H1 (cell line): ENCODE data around the gene ELP5. TPM values are rescaled to one million over a fixed set of nuclear protein-coding genes. Genes with fewer than 3 reads are reported as not detected.

ENCODE experiments used
- CTCF ChIA-PET: fragments of 300-600 bp; sonication (Branson Sonifier 250); formaldehyde crosslinking; loops from one replicate; lab custom pipeline; 2021; ENCODE audit not compliant: partially characterized antibody; lab: Charles Lee
- POLR2A ChIA-PET: fragments of 300-600 bp; sonication (Branson Sonifier 250); formaldehyde crosslinking; loops from one replicate; lab custom pipeline; 2021; ENCODE audit warnings: inconsistent platforms; ENCODE audit not compliant: partially characterized antibody; lab: Charles Lee
- DNase-seq, 2 experiments: peaks; one replicate each; pipeline versions ENCODE4 v3.0.0 to v3.0.0-alpha.2; 2010 to 2022; ENCODE audit warnings: low spot score in 2 of 2, low read depth in 1 of 2, mixed read lengths in 1 of 2
- FAIRE-seq: peaks from 2 replicates; lab custom pipeline; 2011; peaks lifted over from hg19 to GRCh38; lab: Jason Lieb, UNC
- H2AFZ ChIP-seq: 2 replicates; pipeline ENCODE4 v1.8.1; 2012; ENCODE audit warnings: low read length, inconsistent platforms
- H2AK5ac ChIP-seq: 2 replicates; pipeline ENCODE4 v1.6.1; 2013; ENCODE audit warnings: low read depth, low read length
- H2BK120ac ChIP-seq: replicated peaks from 2 replicates; pipeline ENCODE3; 2013; ENCODE audit warnings: low read depth, low read length, inconsistent platforms
- H2BK12ac ChIP-seq: 2 replicates; pipeline ENCODE4 v1.6.1; 2013; ENCODE audit warnings: low read depth, low read length
- H2BK15ac ChIP-seq: 2 replicates; pipeline ENCODE4 v1.6.1; 2013; ENCODE audit warnings: low read length
- H2BK20ac ChIP-seq: 2 replicates; pipeline ENCODE4 v1.6.1; 2013; ENCODE audit warnings: low read length
- H2BK5ac ChIP-seq: 2 replicates; pipeline ENCODE4 v1.6.1; 2013; ENCODE audit warnings: low read depth, low read length
- H3K14ac ChIP-seq: 2 replicates; pipeline ENCODE4 v1.6.1; 2013; ENCODE audit warnings: inconsistent platforms; ENCODE audit not compliant: insufficient read length
- H3K18ac ChIP-seq: 2 replicates; pipeline ENCODE4 v1.6.1; 2013; ENCODE audit warnings: low read length; ENCODE audit errors: extremely low read depth
- H3K23ac ChIP-seq: 2 replicates; pipeline ENCODE4 v1.6.1; 2013; ENCODE audit warnings: inconsistent platforms; ENCODE audit not compliant: insufficient read length
- H3K23me2 ChIP-seq: 2 replicates; pipeline ENCODE4 v1.6.1; 2013; ENCODE audit warnings: low read depth, low read length
- H3K27ac ChIP-seq: 2 replicates; pipeline ENCODE4 v1.6.1; 2011; ENCODE audit warnings: low read depth, low read length, inconsistent platforms
- H3K27me3 ChIP-seq, 4 experiments: replicated peaks in 1 of 4; 1 replicate in 1 of 4; 2 replicates in 3 of 4; pipeline versions ENCODE4 v1.6.1 to v1.8.1; 2011 to 2013; ENCODE audit warnings: low read length in 3 of 4, mild to moderate bottlenecking in 3 of 4, inconsistent platforms in 2 of 4, mixed read lengths in 2 of 4, moderate library complexity in 1 of 4; ENCODE audit not compliant: control insufficient read depth in 3 of 4, insufficient read depth in 3 of 4; ENCODE audit errors: extremely low read depth in 1 of 4
- H3K36me3 ChIP-seq, 4 experiments: 2 replicates each; pipeline versions ENCODE4 v1.6.1 to v1.8.1; 2011 to 2013; ENCODE audit warnings: mild to moderate bottlenecking in 4 of 4, low read length in 3 of 4, moderate library complexity in 2 of 4, control low read depth in 1 of 4, inconsistent platforms in 1 of 4; ENCODE audit not compliant: insufficient read depth in 4 of 4, control insufficient read depth in 2 of 4
- H3K4ac ChIP-seq: replicated peaks from 2 replicates; pipeline ENCODE3; 2013; ENCODE audit warnings: low read length, low read depth, mixed read lengths, inconsistent platforms; ENCODE audit not compliant: insufficient read length
- H3K4me1 ChIP-seq, 4 experiments: replicated peaks in 1 of 4; 1 replicate in 1 of 4; 2 replicates in 3 of 4; pipeline versions ENCODE4 v1.6.1 to v1.8.1; 2011 to 2013; ENCODE audit warnings: low read length in 3 of 4, inconsistent platforms in 2 of 4, mixed read lengths in 1 of 4; ENCODE audit not compliant: insufficient read depth in 4 of 4, control insufficient read depth in 3 of 4
- H3K4me2 ChIP-seq, 2 experiments: 2 replicates each; pipeline versions ENCODE4 v1.6.1 to v1.8.1; 2011 to 2013; ENCODE audit warnings: low read depth in 2 of 2, low read length in 2 of 2, control low read depth in 1 of 2, inconsistent platforms in 1 of 2, mild to moderate bottlenecking in 1 of 2; ENCODE audit not compliant: insufficient read depth in 1 of 2
- H3K4me3 ChIP-seq, 4 experiments: fragments of 200-600, 300-600 bp in 1 of 4; sonication (generic), shearing (Covaris generic), sonication (Bioruptor Twin) in 1 of 4; 2 replicates each; pipeline versions ENCODE4 v1.5.1 to v1.8.1; 2011 to 2016; ENCODE audit warnings: low read length in 4 of 4, low read depth in 3 of 4, control low read depth in 2 of 4, inconsistent platforms in 2 of 4, mild to moderate bottlenecking in 2 of 4, mixed read lengths in 1 of 4, moderate library complexity in 1 of 4; ENCODE audit not compliant: insufficient read depth in 2 of 4; ENCODE audit errors: extremely low read depth in 1 of 4
- H3K56ac ChIP-seq: replicated peaks from 2 replicates; pipeline ENCODE3; 2013; ENCODE audit warnings: low read depth, mild to moderate bottlenecking, mixed read lengths, low read length, inconsistent platforms; ENCODE audit not compliant: insufficient read length
- H3K79me1 ChIP-seq: 2 replicates; pipeline ENCODE4 v1.6.1; 2013; ENCODE audit warnings: low read depth, low read length, control low read depth
- H3K79me2 ChIP-seq, 2 experiments: 2 replicates each; pipeline versions ENCODE4 v1.6.1 to v1.8.1; 2012 to 2013; ENCODE audit warnings: low read length in 2 of 2, mild to moderate bottlenecking in 2 of 2, inconsistent platforms in 1 of 2; ENCODE audit not compliant: insufficient read depth in 2 of 2, control insufficient read depth in 1 of 2
- H3K9ac ChIP-seq, 4 experiments: replicated peaks in 1 of 4; 1 replicate in 1 of 4; 2 replicates in 3 of 4; pipeline versions ENCODE4 v1.6.1 to v1.8.1; 2011 to 2013; ENCODE audit warnings: low read depth in 3 of 4, low read length in 3 of 4, control low read depth in 2 of 4, mild to moderate bottlenecking in 2 of 4, moderate library complexity in 2 of 4, inconsistent platforms in 1 of 4; ENCODE audit errors: extremely low read depth in 1 of 4
- H3K9me3 ChIP-seq, 2 experiments: 2 replicates each; pipeline versions ENCODE4 v1.6.1 to v1.8.1; 2012 to 2013; ENCODE audit warnings: mild to moderate bottlenecking in 2 of 2, moderate library complexity in 2 of 2, control low read depth in 1 of 2, inconsistent platforms in 1 of 2, low read depth in 1 of 2, low read length in 1 of 2, mixed read lengths in 1 of 2; ENCODE audit not compliant: insufficient read depth in 2 of 2
- H4K20me1 ChIP-seq, 2 experiments: replicated peaks in 1 of 2; 2 replicates each; pipeline versions ENCODE3 to v1.8.1; 2011 to 2013; ENCODE audit warnings: inconsistent platforms in 2 of 2, low read length in 2 of 2, mild to moderate bottlenecking in 1 of 2; ENCODE audit not compliant: insufficient read depth in 2 of 2, control insufficient read depth in 1 of 2
- H4K5ac ChIP-seq: 2 replicates; pipeline ENCODE4 v1.6.1; 2013; ENCODE audit warnings: low read length, low read depth, mixed read lengths, inconsistent platforms; ENCODE audit not compliant: insufficient read length
- H4K8ac ChIP-seq: 2 replicates; pipeline ENCODE4 v1.8.0; 2013; ENCODE audit warnings: mild to moderate bottlenecking, moderate library complexity, low read length, inconsistent platforms; ENCODE audit not compliant: insufficient read depth; ENCODE audit errors: extremely low read depth
- H4K91ac ChIP-seq: replicated peaks from 2 replicates; pipeline ENCODE3; 2013; ENCODE audit warnings: low read length, mixed read lengths, inconsistent platforms; ENCODE audit not compliant: insufficient read length
- POLR2A ChIP-seq, 2 experiments: IDR thresholded peaks; 1 replicate in 1 of 2; 2 replicates in 1 of 2; pipeline ENCODE4 v1.6.1; 2011; ENCODE audit warnings: low read depth in 2 of 2, low read length in 2 of 2, mild to moderate bottlenecking in 2 of 2; ENCODE audit errors: control extremely low read depth in 1 of 2
- WGBS, 2 experiments: shearing (Covaris generic) in 1 of 2; methylation state at CpG; one replicate each; pipeline versions ENCODE4 v1.1.6 to v1.1.7; 2013 to 2015; ENCODE audit warnings: low lambda C conversion rate in 2 of 2, mixed read lengths in 2 of 2, inconsistent platforms in 1 of 2, low coverage in 1 of 2, missing lambda C conversion rate in 1 of 2; ENCODE audit not compliant: insufficient replicate concordance in 2 of 2, insufficient coverage in 1 of 2, insufficient read length in 1 of 2; ENCODE audit errors: extremely low coverage in 1 of 2, missing lambda C conversion rate in 1 of 2; 5-methylcytosine and 5-hydroxymethylcytosine counted together
- polyA plus RNA-seq, 7 experiments: library from polyadenylated mRNA; depleted of rRNA in 3 of 7; stranded (reverse) in 5 of 7; unstranded in 2 of 7; fragments of >200 nt in 5 of 7; fragments of 200-250 nt in 2 of 7; gene quantifications; 1 replicate in 5 of 7; 2 replicates in 1 of 7; 4 replicates in 1 of 7; pipeline versions ENCODE4 v1.2.1 to v1.2.3, GENCODE V29; 2011 to 2013; ENCODE audit warnings: missing spikeins in 2 of 7, mixed read lengths in 2 of 7
- total RNA-seq: library from RNA; stranded (reverse); fragmentation: NEBNext Ultra II Directional; extraction: Animal tissue kit (Norgen Biotek cat#: 25700); gene quantifications from 2 replicates; pipeline ENCODE4 v1.2.1, GENCODE V29; 2021

ELP5 gene
- total and polyA plus RNA-seq, 2 of the 8 experiments (the other 6 are each of a cell fraction or from before 2014, with no cell fraction given) = 75.4 to 107 TPM

GRCh38 chr17:7208027-7208571 lies 43.9 kb upstream of the ELP5 start:
- peak overlapping the region; percentile 35; the same call in 1 of the 2 replicates for H3K27ac ChIP-seq
- H3K79me2 ChIP-seq = peaks cover 0 to 58% of the 10 kb centered on the region in 2 experiments; a peak in 2 of 4 replicates
- H2BK12ac ChIP-seq = 0 out of 2 replicates have a peak overlapping the region, but pooled peaks have one; percentile 92
- peak overlapping the region; percentile 90 for H2BK5ac ChIP-seq
- no peak overlapping the region for H3K14ac ChIP-seq
- H4K20me1 ChIP-seq = peaks cover 3 to 18% of the 10 kb centered on the region in 2 experiments
- ChIA-PET POLR2A (interaction anchor here (1.0 to 2.5 kb wide), 15 partner anchors 12 to 375 kb away, joined by 3 to 18 read pairs (median 5); partner anchors contain the start of genes ACADVL, CLDN7, CTDNEP1 and DLG4), CTCF (interaction anchor here (0.6 to 2.4 kb wide), 7 partner anchors 13 to 162 kb away, joined by 3 to 10 read pairs (median 3); no protein-coding TSS in a partner anchor)
- 2% methylated on average over 18 of the region's 21 CpGs; no CpG with 5 or more reads in 1 of the 2 experiments for WGBS, 2 experiments
- H3K4me3 ChIP-seq = peak overlapping the region; percentile 36 to 62 (median 40)
- no peak for FAIRE-seq
- peak overlapping the region; percentile 57 for H4K5ac ChIP-seq
- no peaks in the 10 kb centered on the region; a peak in 1 of 7 replicates for H3K27me3 ChIP-seq
- no peak overlapping the region for H3K23ac ChIP-seq
- H3K23me2 ChIP-seq = peaks cover 26% of the 10 kb centered on the region; the same call in 1 of the 2 replicates
- peak overlapping the region; percentile 79 for H3K4ac ChIP-seq
- peaks cover 8 to 42% (median 32%) of the 10 kb centered on the region in 4 experiments for H3K4me1 ChIP-seq
- H2BK120ac ChIP-seq = no peak overlapping the region
- no peak overlapping the region for H2AFZ ChIP-seq
- peaks cover 26% of the 10 kb centered on the region for H3K79me1 ChIP-seq
- peak overlapping the region; percentile 88 for H2BK15ac ChIP-seq
- no peak overlapping the region; the same call in 1 of the 2 replicates for H4K8ac ChIP-seq
- peaks cover 6 to 11% (median 7%) of the 10 kb centered on the region in 4 experiments; a peak in 7 of 8 replicates for H3K36me3 ChIP-seq
- H3K4me2 ChIP-seq = peak overlapping the region; percentile 71 to 91
- no peak overlapping the region for H2AK5ac ChIP-seq
- no peaks in the 10 kb centered on the region for H3K9me3 ChIP-seq
- H2BK20ac ChIP-seq = peak overlapping the region; percentile 80; the same call in 1 of the 2 replicates
- peak in 1 of 2 experiments; percentile 86 for DNase-seq
- peak overlapping the region; percentile 96 for H3K18ac ChIP-seq
- peak overlapping the region in 1 of 4 experiments; percentile 28; a peak in 1 of 7 replicates for H3K9ac ChIP-seq
- no peak overlapping the region for H3K56ac ChIP-seq
- H4K91ac ChIP-seq = peak overlapping the region; percentile 68
- TF ChIP-seq POLR2A (IDR thresholded peaks at IDR 0.05; ENCODE audit: control extremely low read depth in 1 of 2, low read depth in 2 of 2, low read length in 2 of 2) = peak in 1 of 2 experiments; percentile 54; a peak in 1 of 3 replicates
